ENCODE data around the gene SMPDL3B.

SMPDL3B gene

DNA sequence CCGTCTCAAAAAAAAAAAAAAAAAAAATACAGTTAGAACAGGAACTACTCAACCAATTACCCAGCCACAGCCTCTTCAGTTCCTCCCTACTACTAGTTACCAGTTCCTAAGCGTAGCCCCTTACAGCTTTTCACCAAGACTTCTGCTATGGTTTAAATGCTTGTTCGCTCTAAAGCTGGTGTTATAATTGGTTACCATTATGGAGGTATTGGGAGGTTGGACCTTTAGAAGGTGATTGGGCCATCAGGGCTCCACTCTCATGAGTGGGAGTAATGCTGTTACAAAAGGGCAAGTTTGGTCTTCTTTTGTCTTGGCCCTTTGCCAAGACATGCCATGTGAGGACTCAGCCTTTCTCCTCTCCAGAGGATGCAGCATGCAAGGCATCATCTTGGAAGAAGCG is 3.0 kb upstream of the SMPDL3B start:
- no peaks in the 10 kb centered on the region for H4K20me1 ChIP-seq (ENCODE audit: insufficient read depth, low read length)
- H3K9me2 ChIP-seq (ENCODE audit: low read depth, low read length) = no peaks in the 10 kb centered on the region
- H3K9ac ChIP-seq (ENCODE audit: low read length) = no peak overlapping the region
- H3K4me2 ChIP-seq (ENCODE audit: low read length) = peak overlapping the region; percentile 21; the same call in 1 of the 2 replicates
- H3K27ac ChIP-seq (ENCODE audit: low read depth, low read length, poor library complexity, severe bottlenecking) = no peak overlapping the region
- TF ChIP-seq EZH2 (IDR thresholded peaks at IDR 0.05; ENCODE audit: borderline replicate concordance, low read length) = no peak
- TF ChIP-seq, protein P1, sequence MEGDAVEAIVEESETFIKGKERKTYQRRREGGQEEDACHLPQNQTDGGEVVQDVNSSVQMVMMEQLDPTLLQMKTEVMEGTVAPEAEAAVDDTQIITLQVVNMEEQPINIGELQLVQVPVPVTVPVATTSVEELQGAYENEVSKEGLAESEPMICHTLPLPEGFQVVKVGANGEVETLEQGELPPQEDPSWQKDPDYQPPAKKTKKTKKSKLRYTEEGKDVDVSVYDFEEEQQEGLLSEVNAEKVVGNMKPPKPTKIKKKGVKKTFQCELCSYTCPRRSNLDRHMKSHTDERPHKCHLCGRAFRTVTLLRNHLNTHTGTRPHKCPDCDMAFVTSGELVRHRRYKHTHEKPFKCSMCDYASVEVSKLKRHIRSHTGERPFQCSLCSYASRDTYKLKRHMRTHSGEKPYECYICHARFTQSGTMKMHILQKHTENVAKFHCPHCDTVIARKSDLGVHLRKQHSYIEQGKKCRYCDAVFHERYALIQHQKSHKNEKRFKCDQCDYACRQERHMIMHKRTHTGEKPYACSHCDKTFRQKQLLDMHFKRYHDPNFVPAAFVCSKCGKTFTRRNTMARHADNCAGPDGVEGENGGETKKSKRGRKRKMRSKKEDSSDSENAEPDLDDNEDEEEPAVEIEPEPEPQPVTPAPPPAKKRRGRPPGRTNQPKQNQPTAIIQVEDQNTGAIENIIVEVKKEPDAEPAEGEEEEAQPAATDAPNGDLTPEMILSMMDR (IDR thresholded peaks at IDR 0.05; ENCODE audit: low read length) = no peak
- no peaks in the 10 kb centered on the region for H3K36me3 ChIP-seq (ENCODE audit: insufficient read depth, low read length)
- peaks cover 24% of the 10 kb centered on the region for H3K4me1 ChIP-seq (ENCODE audit: insufficient read depth, low read length, severe bottlenecking)
- H3K79me2 ChIP-seq (ENCODE audit: insufficient read depth, low read length) = no peaks in the 10 kb centered on the region
- H2AFZ ChIP-seq (ENCODE audit: low read length) = no peak overlapping the region
- no peaks in the 10 kb centered on the region for H3K27me3 ChIP-seq (ENCODE audit: insufficient read depth, low read length)
- H3K4me3 ChIP-seq (ENCODE audit: low read depth, low read length, poor library complexity, severe bottlenecking) = no peak overlapping the region
- H3F3A ChIP-seq (ENCODE audit: insufficient read depth, low read length) = no peaks in the 10 kb centered on the region
- H3K9me3 ChIP-seq (ENCODE audit: low read length) = no peaks in the 10 kb centered on the region

- no peaks in the 10 kb centered on the region for H3K36me3 ChIP-seq (ENCODE audit: insufficient read depth, low read length)
- H3K9me2 ChIP-seq (ENCODE audit: low read depth, low read length) = no peaks in the 10 kb centered on the region
- H3F3A ChIP-seq (ENCODE audit: insufficient read depth, low read length) = no peaks in the 10 kb centered on the region
- H3K9me3 ChIP-seq (ENCODE audit: low read length) = no peaks in the 10 kb centered on the region
- H4K20me1 ChIP-seq (ENCODE audit: insufficient read depth, low read length) = no peaks in the 10 kb centered on the region
- no peaks in the 10 kb centered on the region for H3K79me2 ChIP-seq (ENCODE audit: insufficient read depth, low read length)
- no peak overlapping the region for H2AFZ ChIP-seq (ENCODE audit: low read length)
- no peak overlapping the region; the same call in 1 of the 2 replicates for H3K9ac ChIP-seq (ENCODE audit: low read length)
- no peak for TF ChIP-seq EZH2 (IDR thresholded peaks at IDR 0.05; ENCODE audit: borderline replicate concordance, low read length)
- TF ChIP-seq, protein P1 (IDR thresholded peaks at IDR 0.05; ENCODE audit: low read length) = no peak
- H3K27ac ChIP-seq (ENCODE audit: low read depth, low read length, poor library complexity, severe bottlenecking) = no peak overlapping the region
- H3K4me3 ChIP-seq (ENCODE audit: low read depth, low read length, poor library complexity, severe bottlenecking) = no peak overlapping the region
- H3K27me3 ChIP-seq (ENCODE audit: insufficient read depth, low read length) = no peaks in the 10 kb centered on the region
- peak overlapping the region; percentile 59; the same call in 1 of the 2 replicates for H3K4me2 ChIP-seq (ENCODE audit: low read length)
- peaks cover 24% of the 10 kb centered on the region for H3K4me1 ChIP-seq (ENCODE audit: insufficient read depth, low read length, severe bottlenecking)
These were observed 921 bp downstream of the SMPDL3B start for GRCh38 chr1:27935721-27936120.

DNA sequence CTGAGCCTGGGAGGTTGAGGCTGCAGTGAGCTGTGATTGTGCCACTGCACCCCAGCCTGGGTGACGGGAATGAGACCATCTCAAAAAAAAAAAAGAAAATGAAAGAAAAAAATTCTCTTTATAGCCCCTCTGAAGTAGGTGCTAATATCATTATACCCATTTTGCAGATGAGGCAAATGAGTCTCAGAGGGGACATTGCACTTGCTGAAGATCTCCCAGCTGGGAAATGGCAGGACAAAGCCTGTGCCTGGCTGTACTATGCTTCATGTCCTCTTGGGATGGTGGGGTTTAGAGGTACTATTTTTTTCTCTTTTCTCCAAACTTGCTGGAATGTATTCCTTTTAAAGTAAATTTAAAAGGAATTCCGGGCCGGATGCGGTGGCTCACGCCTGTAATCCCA is 1.6 kb downstream of the SMPDL3B start:
- H3K9ac ChIP-seq (ENCODE audit: low read length) = no peak overlapping the region
- no peak overlapping the region for H3K4me2 ChIP-seq (ENCODE audit: low read length)
- no peaks in the 10 kb centered on the region for H4K20me1 ChIP-seq (ENCODE audit: insufficient read depth, low read length)
- no peak overlapping the region for H3K27ac ChIP-seq (ENCODE audit: low read depth, low read length, poor library complexity, severe bottlenecking)
- H3K36me3 ChIP-seq (ENCODE audit: insufficient read depth, low read length) = no peaks in the 10 kb centered on the region
- H2AFZ ChIP-seq (ENCODE audit: low read length) = no peak overlapping the region
- no peaks in the 10 kb centered on the region for H3K27me3 ChIP-seq (ENCODE audit: insufficient read depth, low read length)
- no peak overlapping the region for H3K4me3 ChIP-seq (ENCODE audit: low read depth, low read length, poor library complexity, severe bottlenecking)
- no peaks in the 10 kb centered on the region for H3K9me3 ChIP-seq (ENCODE audit: low read length)
- no peaks in the 10 kb centered on the region for H3K79me2 ChIP-seq (ENCODE audit: insufficient read depth, low read length)
- H3K9me2 ChIP-seq (ENCODE audit: low read depth, low read length) = no peaks in the 10 kb centered on the region
- TF ChIP-seq EZH2 (IDR thresholded peaks at IDR 0.05; ENCODE audit: borderline replicate concordance, low read length) = no peak
- TF ChIP-seq, protein P1 (IDR thresholded peaks at IDR 0.05; ENCODE audit: low read length) = no peak
- H3F3A ChIP-seq (ENCODE audit: insufficient read depth, low read length) = no peaks in the 10 kb centered on the region
- peaks cover 24% of the 10 kb centered on the region for H3K4me1 ChIP-seq (ENCODE audit: insufficient read depth, low read length, severe bottlenecking)

All from OCI-LY1 (cell line).